HUES48 (cell line): Measurements from ENCODE around the gene TAB2.

ENCODE experiments used
- H3K27ac ChIP-seq: one replicate; pipeline ENCODE4 v1.7.0; 2013; ENCODE audit warnings: low read depth, low read length, inconsistent platforms
- H3K27me3 ChIP-seq: 2 replicates; pipeline ENCODE4 v1.6.1; 2013; ENCODE audit warnings: mild to moderate bottlenecking, low read length; ENCODE audit not compliant: control insufficient read depth, insufficient read depth
- H3K36me3 ChIP-seq: 2 replicates; pipeline ENCODE4 v1.6.1; 2013; ENCODE audit warnings: low read length; ENCODE audit not compliant: control insufficient read depth, insufficient read depth
- H3K4me1 ChIP-seq: 2 replicates; pipeline ENCODE4 v1.6.1; 2013; ENCODE audit warnings: mild to moderate bottlenecking, low read length; ENCODE audit not compliant: control insufficient read depth, insufficient read depth
- H3K4me3 ChIP-seq: 2 replicates; pipeline ENCODE4 v1.5.1; 2013; ENCODE audit warnings: mild to moderate bottlenecking, low read depth, low read length
- H3K9ac ChIP-seq: 2 replicates; pipeline ENCODE4 v1.6.1; 2013; ENCODE audit warnings: mild to moderate bottlenecking, low read depth, low read length, moderate library complexity
- H3K9me3 ChIP-seq: 2 replicates; pipeline ENCODE4 v1.6.1; 2013; ENCODE audit warnings: low read length; ENCODE audit not compliant: control insufficient read depth, insufficient read depth

TAB2 gene, protein sequence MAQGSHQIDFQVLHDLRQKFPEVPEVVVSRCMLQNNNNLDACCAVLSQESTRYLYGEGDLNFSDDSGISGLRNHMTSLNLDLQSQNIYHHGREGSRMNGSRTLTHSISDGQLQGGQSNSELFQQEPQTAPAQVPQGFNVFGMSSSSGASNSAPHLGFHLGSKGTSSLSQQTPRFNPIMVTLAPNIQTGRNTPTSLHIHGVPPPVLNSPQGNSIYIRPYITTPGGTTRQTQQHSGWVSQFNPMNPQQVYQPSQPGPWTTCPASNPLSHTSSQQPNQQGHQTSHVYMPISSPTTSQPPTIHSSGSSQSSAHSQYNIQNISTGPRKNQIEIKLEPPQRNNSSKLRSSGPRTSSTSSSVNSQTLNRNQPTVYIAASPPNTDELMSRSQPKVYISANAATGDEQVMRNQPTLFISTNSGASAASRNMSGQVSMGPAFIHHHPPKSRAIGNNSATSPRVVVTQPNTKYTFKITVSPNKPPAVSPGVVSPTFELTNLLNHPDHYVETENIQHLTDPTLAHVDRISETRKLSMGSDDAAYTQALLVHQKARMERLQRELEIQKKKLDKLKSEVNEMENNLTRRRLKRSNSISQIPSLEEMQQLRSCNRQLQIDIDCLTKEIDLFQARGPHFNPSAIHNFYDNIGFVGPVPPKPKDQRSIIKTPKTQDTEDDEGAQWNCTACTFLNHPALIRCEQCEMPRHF

DNA sequence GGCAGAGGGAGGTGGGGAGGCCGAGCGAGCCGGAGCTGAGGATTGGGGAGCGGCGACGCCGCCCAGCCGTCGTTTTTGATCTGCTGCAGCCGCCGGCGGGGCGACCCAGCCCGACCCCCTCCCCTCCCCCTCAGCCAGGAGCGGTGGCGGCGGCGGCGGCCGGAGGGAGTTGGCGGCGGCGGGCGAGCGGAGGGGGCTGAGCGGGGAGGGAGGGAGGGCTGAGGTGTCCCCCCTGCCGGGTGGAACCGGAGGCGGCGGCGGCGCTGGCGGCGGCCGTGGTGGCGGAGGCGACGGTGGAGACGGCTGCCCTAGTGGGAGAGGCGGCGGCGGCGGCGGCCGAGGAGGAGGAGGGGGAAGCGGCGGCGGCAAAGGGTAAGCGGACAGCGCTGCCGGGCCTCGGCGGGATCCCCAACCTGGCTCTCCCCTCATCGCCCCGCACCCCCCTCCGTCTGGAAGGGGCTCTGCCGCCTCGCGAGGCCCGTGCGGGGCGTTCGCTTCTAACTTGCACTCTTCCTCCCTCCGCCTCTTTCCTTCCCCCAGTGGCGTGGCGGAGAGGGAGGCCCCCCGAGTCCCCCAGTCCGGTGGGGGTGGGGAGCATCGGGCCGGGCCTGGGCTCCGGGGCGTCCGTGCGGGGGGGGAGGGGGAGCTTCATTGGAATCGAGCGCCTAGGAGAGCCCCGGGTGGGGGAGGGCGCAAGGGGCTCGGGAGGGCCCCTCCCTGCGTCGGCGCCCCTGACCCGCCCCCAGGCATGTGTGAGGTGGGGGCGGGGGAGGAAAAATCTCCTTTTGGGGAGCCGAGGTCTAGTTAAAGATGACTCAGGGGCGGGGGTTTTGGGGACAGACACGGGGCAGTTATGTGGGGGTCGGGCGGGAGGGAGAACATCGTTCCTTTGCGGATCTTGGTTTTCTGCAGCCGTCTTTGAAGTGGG, at the start of gene TAB2:
Gene TAB2 (plus strand): TSS at position 69 of the 928 bp plus-strand sequence. CDS start 52,286 bp downstream, outside the sequence.
- H3K27ac ChIP-seq: peak within 1 kb of the TSS; percentile 99
- no peaks in the 10 kb centered on the region for H3K9me3 ChIP-seq
- no peaks in the 10 kb centered on the region for H3K27me3 ChIP-seq
- H3K4me3 ChIP-seq: peak within 1 kb of the TSS; percentile 95
- H3K4me1 ChIP-seq: peaks cover 40% of the 10 kb centered on the region
- no peaks in the 10 kb centered on the region for H3K36me3 ChIP-seq
- H3K9ac ChIP-seq: peak within 1 kb of the TSS; percentile 91

DNA sequence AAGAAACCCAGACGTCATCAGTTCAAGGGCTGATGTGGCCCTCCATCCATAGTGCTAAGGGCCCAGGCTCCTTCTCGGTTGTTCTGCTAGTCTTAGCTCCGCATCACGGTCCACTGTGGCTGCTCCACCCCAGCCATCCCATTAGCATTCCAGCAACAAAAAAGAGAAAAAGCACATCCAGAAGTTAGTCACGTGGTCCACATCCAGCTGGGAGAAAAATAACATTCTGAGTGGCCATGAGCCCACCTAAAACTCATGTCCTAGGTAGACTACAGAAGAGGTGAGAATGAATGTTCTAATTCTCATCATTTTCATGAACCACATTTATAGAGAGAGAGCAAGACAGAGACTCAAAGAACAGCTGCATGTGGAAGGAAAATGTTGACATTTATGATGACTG, 49.4 kb upstream of the TAB2 start:
- Histone ChIP-seq H3K27ac (no peak overlapping the region), H3K27me3 (no peaks in the 10 kb centered on the region), H3K36me3 (no peaks in the 10 kb centered on the region), H3K9ac (no peak overlapping the region), H3K4me3 (no peak overlapping the region), H3K4me1 (no peaks in the 10 kb centered on the region), H3K9me3 (no peaks in the 10 kb centered on the region)

DNA sequence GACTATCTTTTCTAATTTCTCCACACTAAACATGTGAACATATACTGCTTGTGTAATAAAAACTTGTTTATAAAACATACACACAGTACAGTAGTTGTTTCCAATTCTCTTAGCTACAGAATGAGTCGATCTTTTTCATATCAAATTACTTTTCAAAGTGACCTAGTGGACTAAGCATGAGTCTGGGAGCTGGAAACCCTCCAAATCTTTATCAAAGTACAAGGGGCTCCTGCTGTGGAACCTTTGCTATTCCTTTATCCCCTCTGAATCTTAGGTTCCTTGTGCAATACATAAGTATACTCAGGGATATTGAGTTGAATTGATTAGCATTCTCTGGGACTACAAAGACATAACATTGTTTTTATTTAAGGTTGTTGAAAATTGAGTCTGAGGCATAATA, 48.7 kb upstream of the TAB2 start:
- Histone ChIP-seq H3K4me3 (no peak overlapping the region), H3K36me3 (no peaks in the 10 kb centered on the region), H3K4me1 (no peaks in the 10 kb centered on the region), H3K9me3 (no peaks in the 10 kb centered on the region), H3K27me3 (no peaks in the 10 kb centered on the region), H3K27ac (no peak overlapping the region), H3K9ac (no peak overlapping the region)

DNA sequence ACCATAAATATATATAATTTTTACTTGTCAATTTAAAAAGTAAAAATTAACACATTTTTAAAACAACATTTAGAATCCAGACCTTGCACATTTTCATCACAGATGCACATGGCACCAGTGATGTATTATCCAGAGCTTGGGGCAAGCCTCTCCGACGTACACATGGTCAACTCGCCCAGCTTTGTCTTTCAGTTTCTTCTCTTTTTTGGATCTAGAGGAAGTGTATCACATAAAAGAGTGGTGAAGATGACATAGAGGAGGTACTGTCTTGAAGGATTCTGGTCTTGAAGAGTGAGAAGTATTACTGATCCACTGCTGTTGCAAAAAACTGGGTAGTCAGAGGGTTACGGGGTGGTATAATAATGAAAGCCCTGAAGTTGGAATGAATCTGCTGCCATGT, 46.9 kb upstream of the TAB2 start:
- Histone ChIP-seq H3K27ac (no peak overlapping the region), H3K4me3 (no peak overlapping the region), H3K9me3 (no peaks in the 10 kb centered on the region), H3K9ac (no peak overlapping the region), H3K4me1 (no peaks in the 10 kb centered on the region), H3K27me3 (no peaks in the 10 kb centered on the region), H3K36me3 (no peaks in the 10 kb centered on the region)

DNA sequence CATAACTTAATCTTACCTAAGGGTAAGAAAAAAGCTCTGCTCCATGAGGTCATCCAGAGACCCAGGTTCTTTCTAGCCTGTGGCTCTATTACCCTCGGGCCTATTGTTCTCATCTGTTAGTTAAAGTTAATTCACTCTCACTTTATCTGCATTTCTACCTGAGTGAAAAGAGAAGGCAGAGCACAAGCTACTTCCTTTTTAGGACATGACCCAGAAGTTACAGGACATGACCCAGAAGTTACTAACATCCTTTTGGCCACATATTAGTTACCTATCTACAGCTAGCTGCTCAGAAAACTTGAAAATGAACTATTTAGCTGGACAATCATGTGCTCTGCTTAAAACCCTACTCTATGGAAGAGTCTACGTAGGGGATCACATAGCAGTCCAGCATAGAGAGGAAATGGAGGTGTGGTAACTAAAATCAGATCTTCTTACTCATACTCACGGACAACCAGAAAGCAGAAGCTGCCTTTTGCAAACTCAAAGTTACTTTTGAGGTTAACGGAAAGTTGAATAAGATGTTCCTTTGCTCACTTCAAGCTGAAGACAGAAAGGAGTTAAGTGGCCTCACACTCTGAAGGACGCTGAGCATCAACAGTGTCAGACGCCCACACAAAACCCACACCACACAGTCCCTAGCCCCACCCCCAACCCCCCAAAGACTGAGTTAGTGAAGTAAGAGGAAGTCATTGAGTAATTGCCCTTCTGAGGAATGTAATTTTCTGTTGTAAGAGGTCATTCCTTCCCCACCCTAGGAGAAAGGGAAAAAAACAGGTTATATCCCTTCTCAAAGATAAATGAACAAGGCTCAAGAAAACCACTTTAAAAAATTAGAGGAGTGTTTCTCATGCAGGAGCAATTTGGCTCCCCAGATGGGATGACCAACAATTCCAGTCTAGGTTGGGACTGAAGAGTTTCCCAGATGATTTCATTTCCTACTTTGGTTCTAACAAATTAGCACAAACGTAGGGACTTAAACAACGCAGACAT, 45.9 kb upstream of the TAB2 start:
- no peaks in the 10 kb centered on the region for H3K4me1 ChIP-seq
- no peak overlapping the region for H3K9ac ChIP-seq
- H3K27me3 ChIP-seq: no peaks in the 10 kb centered on the region
- H3K4me3 ChIP-seq: no peak overlapping the region
- no peaks in the 10 kb centered on the region for H3K9me3 ChIP-seq
- H3K27ac ChIP-seq: no peak overlapping the region
- H3K36me3 ChIP-seq: no peaks in the 10 kb centered on the region

DNA sequence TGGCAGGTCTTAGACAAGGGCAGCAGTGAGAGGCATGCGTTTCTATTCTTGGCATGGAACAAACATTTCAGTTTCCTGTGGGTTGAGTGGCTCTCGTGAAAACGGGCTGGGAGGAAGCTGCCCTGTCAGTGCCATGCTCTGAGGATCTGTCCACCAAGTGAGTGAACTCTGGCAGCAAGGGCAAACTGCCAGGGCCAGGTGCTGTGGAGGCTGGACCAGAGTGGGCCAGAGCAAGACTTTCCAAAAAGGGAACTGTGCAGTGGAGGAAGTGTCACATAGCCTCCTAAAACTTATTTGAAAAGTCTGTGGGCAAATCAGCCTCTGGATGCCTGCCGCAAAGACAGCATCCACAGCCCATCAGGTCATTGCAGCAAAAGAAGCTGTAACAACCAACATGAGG, 44.2 kb upstream of the TAB2 start:
- H3K4me1 ChIP-seq: no peaks in the 10 kb centered on the region
- H3K9me3 ChIP-seq: no peaks in the 10 kb centered on the region
- no peak overlapping the region for H3K4me3 ChIP-seq
- H3K27ac ChIP-seq: no peak overlapping the region
- H3K36me3 ChIP-seq: no peaks in the 10 kb centered on the region
- H3K27me3 ChIP-seq: no peaks in the 10 kb centered on the region
- H3K9ac ChIP-seq: no peak overlapping the region

DNA sequence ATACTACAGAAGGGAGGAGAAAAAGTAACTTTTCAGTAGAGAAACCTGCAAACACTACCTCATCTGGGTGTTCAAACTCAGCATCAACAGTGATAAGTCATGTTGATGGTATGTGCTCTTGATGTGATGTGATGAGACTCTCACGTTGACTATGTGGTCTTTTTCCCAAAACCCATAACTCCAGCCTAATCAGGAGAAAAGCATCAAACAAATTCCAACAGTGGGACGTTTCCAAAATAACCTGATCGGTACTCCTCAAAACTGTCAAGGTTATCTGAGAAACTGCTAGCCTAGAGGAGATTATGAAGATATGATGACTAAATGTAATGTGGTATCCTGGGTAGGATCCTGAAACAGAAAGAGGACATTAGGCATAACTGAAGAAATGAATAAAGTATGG, 41.9 kb upstream of the TAB2 start:
- Histone ChIP-seq H3K9me3 (no peaks in the 10 kb centered on the region), H3K4me1 (no peaks in the 10 kb centered on the region), H3K36me3 (no peaks in the 10 kb centered on the region), H3K27me3 (no peaks in the 10 kb centered on the region), H3K9ac (no peak overlapping the region), H3K27ac (no peak overlapping the region), H3K4me3 (no peak overlapping the region)

DNA sequence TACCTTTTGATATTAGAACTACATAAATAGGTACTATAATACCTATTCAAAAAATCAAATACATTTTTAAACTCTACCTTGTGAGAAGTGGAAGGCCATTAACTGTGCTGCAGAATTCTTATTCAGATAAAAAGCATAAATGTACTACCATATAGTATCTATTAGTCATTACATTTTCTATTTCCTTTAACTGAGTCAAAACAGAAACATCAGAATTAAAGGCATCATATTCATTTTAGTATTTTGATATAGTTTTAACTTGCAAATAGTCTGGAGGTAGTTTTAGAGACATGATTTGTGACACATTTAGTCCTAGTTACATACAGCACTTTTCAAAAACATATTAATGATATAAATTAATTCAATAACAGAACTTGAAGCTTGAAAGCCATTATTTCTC, 39.9 kb upstream of the TAB2 start:
- H3K27ac ChIP-seq: no peak overlapping the region
- H3K4me3 ChIP-seq: no peak overlapping the region
- H3K36me3 ChIP-seq: no peaks in the 10 kb centered on the region
- no peak overlapping the region for H3K9ac ChIP-seq
- H3K27me3 ChIP-seq: no peaks in the 10 kb centered on the region
- H3K4me1 ChIP-seq: no peaks in the 10 kb centered on the region
- no peaks in the 10 kb centered on the region for H3K9me3 ChIP-seq

DNA sequence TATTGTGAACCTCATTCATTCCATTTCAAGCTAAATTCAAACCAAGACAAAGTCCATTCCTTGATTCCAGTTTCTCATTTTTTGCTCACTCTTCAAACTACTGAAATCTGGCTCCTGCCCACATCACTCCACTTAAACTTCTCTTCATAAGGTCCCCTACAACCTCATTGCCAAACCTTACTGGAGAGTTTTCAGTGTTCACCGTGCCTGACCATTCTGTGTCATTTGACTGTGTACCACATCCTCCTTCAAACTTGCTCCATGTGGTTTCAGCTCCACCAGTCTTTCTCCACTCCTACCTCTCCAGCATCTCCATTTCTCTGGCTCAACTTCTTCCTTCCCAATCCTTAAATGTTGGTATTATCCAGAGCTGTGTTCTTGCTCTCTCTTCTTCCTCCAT, 38.5 kb upstream of the TAB2 start:
- H3K4me3 ChIP-seq: no peak overlapping the region
- no peaks in the 10 kb centered on the region for H3K9me3 ChIP-seq
- H3K27me3 ChIP-seq: no peaks in the 10 kb centered on the region
- H3K4me1 ChIP-seq: no peaks in the 10 kb centered on the region
- H3K36me3 ChIP-seq: no peaks in the 10 kb centered on the region
- no peak overlapping the region for H3K9ac ChIP-seq
- H3K27ac ChIP-seq: no peak overlapping the region

DNA sequence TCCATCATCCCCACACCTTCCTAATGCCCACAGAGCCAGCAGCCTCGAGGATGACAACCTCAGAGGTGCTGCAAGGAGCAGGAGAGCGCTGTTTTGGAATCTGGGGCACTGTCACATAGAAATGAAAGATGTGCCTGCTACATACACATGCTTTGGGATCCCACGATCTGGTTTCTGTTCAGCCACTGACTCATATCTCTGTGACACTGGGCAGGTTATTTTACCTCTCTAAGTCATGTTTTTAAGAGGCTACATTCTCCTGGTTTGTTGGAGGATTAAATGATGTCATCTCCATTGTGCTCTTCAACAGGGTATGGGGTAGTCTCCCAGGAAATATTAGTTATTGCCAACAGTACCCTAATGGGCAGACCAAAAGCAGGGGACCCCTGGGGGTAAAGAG, 32.6 kb upstream of the TAB2 start:
- no peak overlapping the region for H3K4me3 ChIP-seq
- H3K9ac ChIP-seq: no peak overlapping the region
- no peaks in the 10 kb centered on the region for H3K36me3 ChIP-seq
- H3K4me1 ChIP-seq: no peaks in the 10 kb centered on the region
- H3K9me3 ChIP-seq: no peaks in the 10 kb centered on the region
- no peaks in the 10 kb centered on the region for H3K27me3 ChIP-seq
- no peak overlapping the region for H3K27ac ChIP-seq
